ENCODE data around the gene ZNF570. TPM values are rescaled to one million over a fixed set of nuclear protein-coding genes. Genes with fewer than 3 reads are reported as not detected.

Gene ZNF570
- total RNA-seq (2022; extraction: Qiagen RNA extraction): 2.3 to 4.3 TPM (median 3.5 TPM) in 5 replicates

GRCh38 chr19:37468961-37469777 lies at the start of gene ZNF570:
TSS of gene ZNF570 (plus strand) at chr19:37469356. CDS start at chr19:37470355, 999 bp downstream.

GRCh38 chr19:37466798-37467607 lies 2.2 kb upstream of the ZNF570 start, which contains the start of gene ZNF569:
TSS of gene ZNF569 (minus strand) at chr19:37467444. CDS start at chr19:37444921, 22,523 bp downstream.

GRCh38 chr19:37506387-37507166 lies 37.4 kb downstream of the ZNF570 start, which contains the start of gene ZNF793:
TSS of gene ZNF793 (plus strand) at chr19:37506939. CDS start at chr19:37523440, 16,501 bp downstream.

Other genes with a start within 250 kb of the ZNF570 start
- 2.7 to 3.6 TPM (median 2.9 TPM) in 5 replicates for gene ZNF527, start 98.3 kb upstream of the ZNF570 start, total RNA-seq (2022; extraction: Qiagen RNA extraction)
- gene ZNF569, start 1.9 kb upstream of the ZNF570 start, total RNA-seq (2022; extraction: Qiagen RNA extraction): 3.9 to 5.7 TPM (median 5.1 TPM) in 5 replicates
- gene ZNF793, start 37.6 kb downstream of the ZNF570 start, total RNA-seq (2022; extraction: Qiagen RNA extraction): 0.10 to 0.16 TPM in 2 of 5 replicates, not detected in the others
- gene ZNF571, start 125.4 kb downstream of the ZNF570 start, total RNA-seq (2022; extraction: Qiagen RNA extraction): 0.61 to 1.6 TPM (median 0.84 TPM) in 5 replicates
- gene ZNF540, start 125.5 kb downstream of the ZNF570 start, total RNA-seq (2022; extraction: Qiagen RNA extraction): not detected in 5 replicates
- 6.9 to 10.6 TPM (median 7.4 TPM) in 5 replicates for gene ZFP30, start 186.1 kb downstream of the ZNF570 start, total RNA-seq (2022; extraction: Qiagen RNA extraction)